Measurements from ENCODE around the gene ZNF680.
"Not testable (repeated sequence)": the region's sequence is repeated elsewhere in the genome, so short reads cannot be mapped to it uniquely, and the experiment has no call there.

The ZNF680 gene

GRCh38 chr7:64555046-64555445, 7.8 kb downstream of the ZNF680 start:
- no peak for DNase-seq

GRCh38 chr7:64554188-64554587, 8.7 kb downstream of the ZNF680 start:
- not testable (repeated sequence) for DNase-seq

DNA sequence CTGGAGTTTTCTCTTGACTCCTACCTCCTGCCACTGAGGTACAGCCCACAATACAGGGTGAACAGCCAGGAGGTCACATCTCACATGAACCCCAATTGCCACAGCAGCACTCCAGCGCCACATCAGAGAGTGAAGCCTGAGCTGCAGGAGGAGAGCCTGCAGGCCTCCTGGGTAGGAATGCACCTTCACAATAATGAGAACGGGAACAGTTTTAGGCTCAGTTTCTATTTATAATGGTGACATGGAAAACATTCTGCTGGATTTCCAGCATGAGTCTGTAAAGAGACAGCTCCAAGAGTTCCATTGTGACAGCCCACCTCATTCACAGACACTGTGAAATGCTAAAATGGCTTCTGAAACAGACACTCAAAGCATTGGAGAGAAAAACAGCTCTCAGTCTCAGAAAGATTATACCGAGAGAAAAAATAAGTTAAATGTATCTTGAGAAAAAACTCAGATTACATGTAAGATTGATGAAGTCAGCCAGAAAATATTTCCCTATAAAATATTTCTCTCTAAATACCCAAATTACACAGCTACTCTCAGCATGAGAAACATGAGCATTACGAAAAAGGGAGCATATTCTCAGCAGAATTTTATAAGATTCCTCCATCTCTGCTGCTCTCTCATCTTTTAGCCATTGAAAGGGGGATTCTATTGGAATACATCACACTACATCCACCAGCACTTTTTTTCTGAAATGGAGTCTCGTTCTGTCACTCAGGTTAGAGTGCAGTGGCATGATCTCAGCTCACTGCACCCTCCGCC, 11.3 kb downstream of the ZNF680 start:
- no peak for DNase-seq

DNA sequence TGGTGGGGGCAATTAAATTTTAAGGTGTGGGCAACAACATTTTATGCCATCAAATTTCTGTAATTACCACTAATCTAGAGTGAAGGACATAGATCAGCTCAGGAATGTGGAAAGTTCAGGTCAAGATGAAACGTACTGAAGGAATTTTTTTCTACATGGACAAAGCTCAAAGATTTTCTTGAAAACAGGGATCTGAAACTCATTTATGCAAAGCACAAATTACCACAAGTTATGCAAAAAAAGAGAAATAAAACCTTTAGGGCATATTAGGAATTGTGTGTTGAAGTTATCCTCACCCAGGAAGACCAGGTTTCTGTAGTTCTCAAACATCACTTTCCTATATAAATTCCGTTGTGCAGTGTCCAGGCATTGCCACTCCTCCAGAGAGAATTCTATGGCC, 18.9 kb downstream of the ZNF680 start:
- DNase-seq, result no peak

DNA sequence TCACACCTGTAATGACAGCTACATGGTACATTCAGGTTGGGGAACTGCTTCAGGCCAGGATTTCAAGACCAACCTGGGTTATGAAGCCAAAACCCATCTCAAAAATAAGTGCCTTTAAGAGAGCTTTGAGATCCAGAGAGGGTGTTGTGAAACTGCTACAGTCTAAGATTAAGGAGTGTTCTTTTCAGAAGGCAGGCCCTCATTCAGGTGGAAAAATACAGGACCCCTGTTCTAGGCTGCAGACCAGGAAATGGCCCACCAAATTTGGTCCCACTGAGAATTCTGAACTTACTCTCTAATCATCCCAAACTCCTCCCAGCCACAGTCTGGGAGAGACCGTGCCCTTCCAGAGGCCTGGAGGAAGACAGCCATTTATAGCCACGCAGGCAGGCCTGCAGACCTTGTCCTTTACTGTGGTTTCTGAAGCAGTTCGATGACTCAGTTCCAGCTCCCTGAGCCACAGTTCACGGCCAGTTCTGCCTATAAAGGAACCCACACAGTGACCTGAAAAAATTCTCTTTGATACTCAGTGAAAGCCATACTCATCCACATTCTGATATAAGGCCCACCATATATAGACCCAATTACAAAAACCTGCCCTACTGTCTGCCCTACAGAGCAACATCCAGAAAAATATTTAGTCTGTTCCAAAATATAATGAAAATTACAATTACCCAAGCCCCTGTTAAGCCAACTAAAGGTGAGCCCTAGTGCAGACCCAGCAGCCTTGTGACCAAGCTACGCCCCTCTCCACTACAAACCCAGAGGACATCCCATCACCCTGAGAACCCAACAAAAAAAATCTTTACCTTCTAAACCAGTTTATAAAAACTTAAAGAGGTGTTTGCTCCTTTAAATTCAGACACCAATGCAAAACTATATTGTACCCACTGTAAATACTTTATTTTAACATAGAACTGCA, 21.2 kb downstream of the ZNF680 start:
- no peak for DNase-seq

- no peak for DNase-seq
Observed at GRCh38 chr7:64533756-64534155, 29.1 kb downstream of the ZNF680 start.

- no peak for DNase-seq
Observed at GRCh38 chr7:64528770-64529169, 34.1 kb downstream of the ZNF680 start.

DNA sequence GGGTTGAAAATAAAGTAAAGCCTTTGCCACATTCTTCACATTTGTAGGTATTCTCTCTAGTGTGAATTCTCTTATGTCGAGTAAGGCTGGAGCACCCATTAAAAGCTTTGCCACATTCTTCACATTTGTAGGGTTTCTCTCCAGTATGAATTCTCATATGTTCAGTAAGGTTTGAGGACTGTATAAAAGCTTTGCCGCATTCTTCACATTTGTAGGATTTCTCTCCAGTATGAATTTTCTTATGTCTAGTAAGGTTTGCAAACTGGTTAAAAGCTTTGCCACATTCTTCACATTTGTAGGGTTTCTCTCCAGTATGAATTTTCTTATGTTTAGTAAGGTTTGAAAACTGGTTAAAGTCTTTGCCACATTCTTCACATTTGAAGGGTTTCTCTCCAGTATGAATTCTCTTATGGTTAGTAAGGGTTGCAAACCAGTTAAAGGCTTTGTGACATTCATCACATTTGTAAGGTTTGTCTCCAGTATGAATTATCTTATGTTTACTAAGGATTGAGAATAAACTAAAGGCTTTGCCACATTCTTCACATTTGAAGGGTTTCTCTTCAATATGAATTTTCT, 41.4 kb downstream of the ZNF680 start:
- DNase-seq, result no peak

DNA sequence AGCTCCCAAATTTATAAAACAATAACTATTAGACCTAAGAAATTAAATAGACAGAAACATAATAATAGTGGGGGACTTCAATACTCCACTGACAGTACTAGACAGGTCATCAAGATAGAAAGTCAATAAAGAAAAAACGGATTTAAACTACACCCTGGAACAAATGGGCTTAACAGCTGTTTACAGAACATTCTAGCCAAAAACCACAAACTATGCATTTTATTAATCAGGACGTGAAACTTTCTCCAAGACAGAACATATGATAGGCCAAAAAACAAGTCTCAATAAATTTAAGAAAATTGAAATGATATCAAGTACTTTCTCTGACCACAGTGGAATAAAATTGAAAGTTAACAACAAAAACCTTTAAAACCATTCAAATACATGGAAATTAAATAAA, 46.4 kb downstream of the ZNF680 start:
- no peak for DNase-seq

DNA sequence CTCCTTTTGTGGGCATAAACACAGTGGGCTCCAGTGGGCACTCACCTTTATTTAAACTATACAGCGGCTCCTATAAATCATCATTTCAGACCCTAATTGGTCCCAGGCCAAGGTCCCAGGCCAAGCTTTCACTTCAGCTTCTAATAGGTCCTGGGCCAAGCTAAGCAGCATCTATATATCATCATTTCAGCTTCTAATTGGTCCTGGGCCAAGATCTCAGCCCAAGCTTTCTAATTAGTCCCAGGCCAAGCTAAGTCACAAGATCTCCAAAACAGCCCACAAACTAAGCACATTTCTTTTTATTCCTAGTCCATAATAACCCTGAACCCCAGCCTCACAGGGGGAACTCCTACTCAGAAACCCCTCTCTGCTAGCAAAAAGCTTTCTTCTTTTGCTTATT, 47.1 kb downstream of the ZNF680 start:
- DNase-seq, result no peak

DNA sequence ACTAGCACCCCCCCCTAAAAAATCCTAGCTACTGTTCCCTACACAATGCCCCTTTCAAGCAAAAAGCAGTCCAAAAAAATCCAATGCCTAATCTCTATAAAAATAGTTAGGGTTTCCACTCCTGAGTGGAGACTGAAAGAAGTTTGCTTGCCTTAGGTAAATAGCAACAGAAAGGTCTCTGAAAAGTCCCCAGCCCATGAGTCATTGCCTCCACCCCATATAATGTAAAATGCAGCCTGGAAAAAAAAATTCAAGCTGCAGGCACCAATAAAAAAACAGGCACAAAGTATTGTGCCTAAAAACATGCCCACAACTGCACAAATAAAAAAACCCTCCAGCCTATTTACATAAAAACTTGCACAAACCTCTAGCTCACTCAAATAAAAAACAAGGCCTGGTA, 47.5 kb downstream of the ZNF680 start:
- DNase-seq, result no peak

- no peak for DNase-seq
Observed at GRCh38 chr7:64509583-64509982, 53.3 kb downstream of the ZNF680 start.

- no peak for DNase-seq
Observed at GRCh38 chr7:64504581-64505120, 58.2 kb downstream of the ZNF680 start.

DNA sequence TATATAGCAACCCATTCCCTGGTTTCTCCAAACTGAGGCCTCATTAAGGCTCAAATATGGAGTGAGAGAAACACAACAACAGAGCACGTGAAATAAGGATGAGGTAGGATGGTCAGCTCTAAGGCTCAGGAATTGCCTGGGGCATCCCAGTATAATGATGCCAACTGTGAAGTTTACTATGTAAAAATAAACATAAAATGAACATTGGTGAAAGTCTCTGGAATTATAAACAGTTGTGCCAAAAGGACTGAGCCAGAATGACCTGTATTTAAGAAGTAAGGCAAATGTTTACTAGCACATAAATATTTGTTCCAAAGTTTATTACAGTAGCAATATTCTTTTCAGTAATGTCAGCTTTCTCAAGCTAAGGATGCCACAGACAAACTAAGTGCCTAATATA, 64.6 kb downstream of the ZNF680 start:
- DNase-seq, result no peak

DNA sequence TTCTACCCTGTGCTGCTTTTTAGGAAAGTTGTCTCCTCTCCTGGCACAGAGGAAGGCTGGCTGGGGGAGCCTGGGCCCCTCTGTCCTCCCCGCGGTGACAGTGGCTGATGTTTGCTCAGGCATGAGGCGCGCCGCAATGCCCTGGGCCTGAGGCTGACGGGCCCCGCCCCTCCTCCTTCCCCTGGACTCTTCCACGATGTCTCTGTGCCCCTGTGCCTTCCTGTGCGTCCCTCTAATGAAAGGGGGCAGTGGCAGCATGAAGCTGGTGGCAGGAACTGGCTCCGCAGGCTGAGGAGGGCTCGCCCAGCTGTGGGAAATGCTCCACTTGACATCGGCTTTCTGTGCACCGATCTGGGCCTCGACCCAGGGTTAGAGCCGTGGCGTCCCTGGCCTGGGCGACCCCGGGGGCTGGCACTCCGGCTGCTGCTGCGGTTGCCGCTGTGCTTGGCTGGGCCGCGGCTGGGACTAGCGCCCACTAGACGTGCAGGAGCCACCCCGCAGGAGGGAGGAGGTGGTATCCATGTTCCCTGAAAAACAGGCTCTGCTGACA, 67.9 kb downstream of the ZNF680 start:
- DNase-seq, result no peak

DNA sequence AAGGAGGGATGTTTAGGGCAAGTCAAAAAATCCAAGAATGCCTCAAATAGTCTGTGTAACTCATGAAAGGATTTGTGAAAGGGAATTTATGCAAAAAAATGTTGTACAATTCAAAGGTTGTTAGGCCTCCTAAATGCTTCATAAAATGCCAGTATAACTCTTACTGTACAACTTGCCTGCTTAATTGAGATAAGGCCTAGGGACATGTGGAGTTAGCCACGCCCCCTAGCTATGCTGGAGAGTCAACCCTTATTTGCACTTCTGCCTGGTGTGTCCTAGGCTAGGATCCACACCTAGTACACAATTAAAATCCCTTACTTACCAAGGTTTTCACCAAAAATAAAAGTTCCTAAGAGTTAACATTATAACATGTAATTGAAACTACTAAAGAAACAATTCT, 77.2 kb downstream of the ZNF680 start:
- no peak for DNase-seq
